GM19324 (cell line): Measurements from ENCODE around the gene TXNL4A.
"Not testable (repeated sequence)": the region's sequence is repeated elsewhere in the genome, so short reads cannot be mapped to it uniquely, and the experiment has no call there.

Experiments used
- ATAC-seq: cut with Tn5 transposase; IDR thresholded peaks from one replicate; pipeline ENCODE4 v1.9.1; 2021; ENCODE audit warnings: mild to moderate bottlenecking, moderate library complexity; ENCODE audit not compliant: unreplicated experiment, low FRiP score

Gene TXNL4A

DNA sequence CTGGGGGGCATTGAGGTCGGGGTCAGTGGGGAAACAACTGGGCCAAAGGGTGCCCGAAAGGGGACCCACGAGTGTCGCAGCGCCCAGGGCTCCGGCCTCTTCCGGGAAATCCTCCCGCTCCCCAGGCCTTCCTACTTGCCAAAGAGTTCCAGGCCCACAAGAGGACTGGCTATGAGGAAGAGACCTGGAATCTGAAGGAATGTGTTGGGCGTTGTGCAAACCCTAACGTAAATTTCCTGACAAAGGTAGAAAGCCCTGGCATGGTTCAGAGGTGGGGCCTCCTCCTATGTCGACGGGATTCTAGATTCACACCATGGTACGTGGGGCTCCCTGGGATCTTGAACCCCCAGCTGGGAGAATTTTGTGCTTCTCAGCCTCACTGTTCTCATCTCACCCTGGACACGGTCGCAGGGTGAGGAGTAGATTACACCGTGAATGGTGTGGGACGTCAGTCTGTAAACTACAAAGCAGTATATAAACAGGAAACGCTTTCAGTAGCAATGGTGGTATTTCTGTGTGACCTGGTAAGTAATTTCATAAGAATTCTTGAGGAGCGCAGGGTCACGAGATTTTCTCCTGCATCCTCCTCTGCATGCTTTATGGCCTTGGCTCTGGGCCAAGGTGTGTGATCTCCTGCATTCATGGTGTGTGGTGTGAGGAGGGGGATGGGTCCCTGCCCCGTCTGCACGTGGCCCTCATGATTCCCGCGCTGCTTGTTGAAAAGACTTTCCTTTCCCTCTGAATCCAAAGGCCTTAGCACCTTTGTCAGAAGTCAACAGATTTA, 23.1 kb downstream of the TXNL4A start:
- no peak for ATAC-seq

- ATAC-seq: peak; percentile 75
These were observed 23.8 kb downstream of the TXNL4A start, which contains the start of gene HSBP1L1 for GRCh38 chr18:79964330-79965118. HSBP1L1 (plus strand) TSS chr18:79964643; CDS start chr18:79964736, 93 bp downstream.

GRCh38 chr18:79963658-79964329, 24.6 kb downstream of the TXNL4A start:
- no peak for ATAC-seq

DNA sequence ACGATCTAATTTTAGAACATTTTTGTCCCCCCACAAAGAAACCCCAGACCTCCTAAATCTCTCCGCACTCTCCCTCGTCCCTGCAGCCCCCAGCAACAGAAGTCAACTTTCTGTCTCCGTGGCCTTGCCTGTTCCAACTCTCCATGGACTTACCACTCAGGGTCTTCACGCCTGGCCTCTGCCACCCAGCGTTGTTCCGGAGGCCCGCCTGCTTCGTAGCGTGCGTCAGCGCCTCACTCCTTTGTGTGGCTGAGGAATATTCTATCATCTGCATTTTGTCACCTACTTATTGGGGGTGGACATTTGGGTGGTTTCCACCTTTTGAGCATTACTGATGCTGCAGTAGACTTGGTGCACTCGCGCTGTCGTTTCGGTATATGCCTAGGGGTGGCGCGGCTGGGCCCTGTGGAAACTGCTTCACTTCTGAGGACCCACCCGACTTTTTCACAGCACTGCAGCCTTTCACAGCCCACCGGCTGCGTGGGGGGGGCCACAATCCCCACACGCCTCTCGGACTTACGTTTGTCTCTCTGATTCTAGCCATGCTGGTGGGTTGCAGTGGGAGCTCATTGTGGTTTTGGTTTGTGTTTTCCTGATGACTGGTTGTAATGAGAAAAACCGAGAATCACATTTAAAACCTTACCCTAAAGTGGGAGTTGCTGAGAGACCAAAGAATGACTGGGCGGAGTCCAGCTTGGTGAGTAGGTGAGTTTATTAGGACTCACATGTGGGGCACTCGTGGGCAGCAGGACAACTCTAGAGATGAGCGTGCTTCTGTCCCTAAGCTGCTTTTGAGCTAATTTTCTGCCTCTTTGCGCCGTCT, 25.3 kb downstream of the TXNL4A start:
- peak; percentile 54 for ATAC-seq

- ATAC-seq: no peak
These were observed 26.1 kb downstream of the TXNL4A start for GRCh38 chr18:79962311-79962710.

DNA sequence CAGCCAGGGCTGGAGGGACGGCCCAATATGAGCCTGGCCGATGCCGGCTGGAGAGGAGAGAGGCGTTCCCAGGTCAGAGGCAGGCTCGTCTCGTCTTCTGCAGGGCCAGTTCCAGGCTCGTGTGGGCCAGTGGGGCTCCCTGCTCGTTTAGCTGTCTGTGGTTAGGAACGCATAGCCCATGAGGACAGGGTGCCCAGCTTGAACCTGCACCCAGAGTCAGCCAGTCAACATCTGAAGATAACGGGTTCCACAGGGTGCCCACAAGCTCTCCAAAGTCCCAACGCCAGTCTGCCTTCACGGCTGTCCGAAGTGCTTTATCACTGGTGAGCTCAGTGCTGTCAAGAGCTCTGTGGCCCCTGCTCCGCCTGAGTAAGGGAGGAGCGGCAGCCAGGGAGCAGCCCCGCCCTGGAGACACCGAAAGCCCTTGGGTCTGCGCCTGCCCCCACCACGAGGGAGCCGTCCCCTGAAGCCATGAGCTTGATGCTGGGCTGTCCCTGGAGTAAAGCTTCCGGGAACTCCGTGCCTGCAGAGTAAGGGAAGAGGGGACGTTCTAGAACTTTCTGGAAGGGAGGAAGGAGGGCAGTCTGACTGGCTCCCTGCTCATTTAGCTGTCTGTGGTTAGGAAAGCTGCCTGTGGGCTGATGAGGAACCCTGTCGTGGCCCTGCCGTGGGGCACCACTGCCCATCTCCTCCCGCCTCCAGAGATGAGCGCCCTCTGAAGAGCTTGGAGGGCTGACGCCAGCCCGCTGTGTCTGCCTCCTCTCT, 26.7 kb downstream of the TXNL4A start:
- ATAC-seq: no peak

DNA sequence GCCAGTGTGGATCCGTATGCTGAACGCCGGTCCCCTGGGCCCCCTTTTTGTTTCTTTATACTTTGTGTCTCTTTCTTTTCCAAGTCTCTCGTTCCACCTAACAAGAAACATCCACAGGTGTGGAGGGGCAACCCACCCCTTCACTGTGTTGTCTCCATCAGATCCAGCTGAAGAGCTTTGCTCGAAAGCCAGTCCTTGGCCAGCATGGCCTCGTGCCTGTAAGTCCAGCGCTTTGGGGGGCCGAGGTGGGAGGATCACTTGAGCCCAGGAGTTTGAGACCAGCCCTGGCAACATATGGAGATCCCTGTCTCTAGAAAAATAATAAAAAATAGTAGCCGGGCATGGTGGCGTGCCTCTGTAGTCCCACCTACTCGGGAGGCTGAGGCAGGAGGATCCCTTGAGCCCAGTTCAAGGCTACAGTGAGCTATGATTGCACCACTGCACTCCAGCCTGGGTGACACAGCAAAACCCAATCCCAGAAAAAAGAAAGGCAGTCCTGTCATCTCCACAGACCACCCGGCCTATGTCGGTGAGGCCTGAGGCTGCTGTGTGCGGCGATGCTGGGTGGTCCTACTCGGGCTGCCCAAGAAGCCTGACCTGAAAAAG, 27.3 kb downstream of the TXNL4A start:
- ATAC-seq: no peak

- ATAC-seq: not testable (repeated sequence)
These were observed 28.1 kb downstream of the TXNL4A start for GRCh38 chr18:79960161-79960801.

DNA sequence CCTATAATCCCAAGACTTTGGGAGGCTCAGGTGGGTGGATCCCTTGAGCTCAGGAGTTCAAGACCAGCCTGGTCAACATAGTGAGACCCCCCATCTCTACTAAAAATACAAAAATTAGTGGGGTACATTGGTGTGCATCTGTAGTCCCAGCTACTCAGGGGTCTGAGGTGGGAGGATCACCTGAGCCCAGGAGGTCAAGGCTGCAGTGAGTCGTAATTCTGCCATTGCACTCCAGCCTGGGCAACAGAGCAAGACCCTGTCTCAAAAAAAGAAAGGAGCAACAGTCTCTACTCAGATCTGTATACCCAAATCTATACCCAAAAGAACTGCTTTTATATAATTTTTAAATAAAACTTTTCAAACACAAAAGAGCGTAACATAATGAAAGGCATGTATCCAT, 29.4 kb downstream of the TXNL4A start:
- no peak for ATAC-seq

DNA sequence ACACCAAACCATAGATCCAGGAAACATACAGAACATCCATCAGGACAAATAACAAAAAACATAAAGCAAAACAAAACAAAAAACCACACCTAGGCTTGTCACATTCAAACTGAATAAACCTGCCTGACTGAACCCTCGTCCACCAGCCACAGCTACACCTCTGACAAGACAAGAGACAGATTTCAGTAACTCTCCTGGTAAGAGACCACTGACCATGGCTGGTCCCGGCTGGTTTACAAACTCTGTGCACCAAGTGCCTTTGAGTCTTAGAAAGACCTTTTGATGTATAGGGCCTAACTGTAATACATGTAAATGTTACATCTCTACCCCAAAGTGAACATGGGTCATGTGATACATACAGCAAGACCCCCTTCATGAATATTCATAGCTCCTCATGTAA, 32.1 kb downstream of the TXNL4A start:
- ATAC-seq: no peak

DNA sequence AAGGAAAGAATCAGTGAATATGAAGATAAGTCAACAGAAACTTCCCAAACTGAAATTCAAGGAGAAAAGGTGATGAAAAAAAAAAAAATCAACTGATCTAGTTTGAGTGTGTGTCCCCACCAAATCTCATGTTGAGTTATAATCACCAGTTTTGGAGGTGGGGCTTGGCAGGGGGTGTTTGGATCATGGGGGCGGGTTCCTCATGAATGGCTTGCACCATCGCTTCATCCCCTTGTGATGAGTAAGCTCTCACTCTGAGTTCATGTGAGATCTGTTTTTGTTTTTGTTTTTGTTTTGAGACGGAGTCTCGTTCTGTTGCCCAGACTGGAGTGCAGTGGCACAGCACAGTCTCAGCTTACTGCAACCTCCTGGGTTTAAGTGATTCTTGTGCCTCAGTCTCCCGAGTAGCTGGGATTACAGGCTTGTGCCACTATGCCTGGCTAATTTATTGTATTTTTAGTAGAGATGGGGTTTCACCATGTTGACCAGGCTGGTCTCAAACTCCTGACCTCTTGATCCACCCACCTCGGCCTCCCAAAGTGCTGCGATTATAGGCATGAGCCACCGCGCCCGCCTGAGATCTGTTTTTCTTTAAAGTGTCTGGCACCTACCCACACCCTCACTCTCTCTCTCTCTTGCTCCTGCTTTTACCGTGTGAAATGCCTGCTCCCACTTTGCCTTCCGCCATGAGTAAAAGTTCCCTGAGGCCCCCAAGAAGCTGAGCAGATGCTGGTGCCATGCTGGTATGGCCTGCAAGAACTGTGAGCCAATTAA, 32.9 kb downstream of the TXNL4A start:
- ATAC-seq: no peak

DNA sequence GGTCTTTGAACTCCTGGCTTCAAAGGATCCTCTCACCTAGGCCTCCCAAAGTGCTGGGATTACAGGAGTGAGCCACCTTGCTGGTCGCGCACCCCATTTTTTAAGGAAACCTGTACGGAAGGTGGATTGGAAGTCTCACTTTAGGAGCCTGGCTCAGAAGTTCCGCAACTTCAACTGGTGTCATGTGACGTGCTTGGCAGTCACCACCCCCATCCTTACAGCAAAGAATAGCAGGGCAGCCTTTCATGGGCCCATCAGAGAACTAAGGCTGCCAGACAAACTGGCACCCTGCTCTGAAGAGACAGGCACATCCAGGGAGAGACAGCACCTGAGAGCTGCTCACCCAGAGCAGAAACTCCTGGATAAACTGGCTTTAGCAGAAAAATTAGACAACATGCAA, 33.6 kb downstream of the TXNL4A start:
- no peak for ATAC-seq

DNA sequence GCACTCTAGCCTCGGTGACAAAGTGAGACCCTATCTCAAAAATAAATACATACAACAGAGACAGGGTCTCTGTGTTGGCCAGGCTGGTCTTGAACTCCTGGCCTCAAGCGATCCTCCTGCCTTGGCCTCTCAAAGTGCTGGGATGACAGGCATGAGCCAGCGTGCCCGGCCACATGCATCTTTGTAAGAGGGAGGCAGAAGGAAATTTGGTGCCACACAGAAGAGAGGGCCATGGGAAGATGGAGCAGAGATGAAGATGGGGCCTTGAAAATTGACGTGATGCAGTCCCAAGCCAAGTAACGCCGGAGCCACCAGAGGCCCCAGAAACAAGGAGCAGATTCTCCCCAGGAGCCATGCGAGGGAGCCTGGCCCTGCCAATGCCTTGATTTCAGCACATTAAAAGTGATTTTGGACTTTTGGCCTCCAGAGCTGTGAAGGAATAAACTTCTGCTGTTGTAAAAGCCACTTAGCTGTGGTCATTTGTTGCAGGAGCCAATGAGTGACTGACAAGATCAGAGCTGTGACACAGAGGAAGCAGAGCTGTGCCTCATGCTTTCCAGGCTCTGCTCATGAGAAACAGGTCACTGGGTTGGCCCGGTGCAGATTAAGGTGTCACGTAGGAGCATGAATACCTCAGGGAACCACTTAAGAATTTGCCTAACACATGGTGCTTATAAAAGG, 34.3 kb downstream of the TXNL4A start:
- no peak for ATAC-seq

DNA sequence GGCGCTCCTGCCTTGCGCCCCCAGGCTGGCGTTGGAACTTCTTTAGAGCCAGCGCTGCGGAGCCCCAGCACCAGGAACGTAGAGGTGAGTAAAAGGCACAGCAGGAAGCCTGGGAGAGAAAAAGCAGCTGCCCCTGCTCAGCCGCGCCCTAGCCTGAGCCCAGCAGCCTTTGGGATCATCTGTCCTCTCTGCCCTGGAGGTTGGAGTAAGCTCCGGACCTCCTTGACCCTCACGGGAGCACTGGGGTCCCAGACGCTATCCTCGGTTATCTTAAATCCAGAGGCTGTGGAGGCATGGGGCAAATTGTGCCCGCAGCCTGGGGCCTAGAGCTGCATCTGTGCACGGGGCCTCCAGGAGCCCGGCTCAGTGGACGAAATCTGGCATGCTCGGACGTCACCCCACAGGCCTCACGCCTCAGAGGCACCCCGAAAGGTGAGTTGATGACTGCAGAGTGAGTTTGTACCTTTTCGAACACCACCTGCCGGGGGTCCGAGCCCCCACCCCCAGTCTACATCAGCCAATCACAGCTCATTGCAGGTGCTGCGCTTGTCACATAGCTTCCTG, 35.3 kb downstream of the TXNL4A start:
- ATAC-seq: no peak

- no peak for ATAC-seq
These were observed 35.8 kb downstream of the TXNL4A start for GRCh38 chr18:79952456-79952995.

- ATAC-seq: peak; percentile 90
These were observed 36.6 kb downstream of the TXNL4A start, which contains the start of gene SLC66A2 for GRCh38 chr18:79951545-79952455. SLC66A2 (minus strand) TSS chr18:79951653; CDS start chr18:79950926, 727 bp downstream.
